Measurements from ENCODE around the gene PITPNB.

The PITPNB gene

DNA sequence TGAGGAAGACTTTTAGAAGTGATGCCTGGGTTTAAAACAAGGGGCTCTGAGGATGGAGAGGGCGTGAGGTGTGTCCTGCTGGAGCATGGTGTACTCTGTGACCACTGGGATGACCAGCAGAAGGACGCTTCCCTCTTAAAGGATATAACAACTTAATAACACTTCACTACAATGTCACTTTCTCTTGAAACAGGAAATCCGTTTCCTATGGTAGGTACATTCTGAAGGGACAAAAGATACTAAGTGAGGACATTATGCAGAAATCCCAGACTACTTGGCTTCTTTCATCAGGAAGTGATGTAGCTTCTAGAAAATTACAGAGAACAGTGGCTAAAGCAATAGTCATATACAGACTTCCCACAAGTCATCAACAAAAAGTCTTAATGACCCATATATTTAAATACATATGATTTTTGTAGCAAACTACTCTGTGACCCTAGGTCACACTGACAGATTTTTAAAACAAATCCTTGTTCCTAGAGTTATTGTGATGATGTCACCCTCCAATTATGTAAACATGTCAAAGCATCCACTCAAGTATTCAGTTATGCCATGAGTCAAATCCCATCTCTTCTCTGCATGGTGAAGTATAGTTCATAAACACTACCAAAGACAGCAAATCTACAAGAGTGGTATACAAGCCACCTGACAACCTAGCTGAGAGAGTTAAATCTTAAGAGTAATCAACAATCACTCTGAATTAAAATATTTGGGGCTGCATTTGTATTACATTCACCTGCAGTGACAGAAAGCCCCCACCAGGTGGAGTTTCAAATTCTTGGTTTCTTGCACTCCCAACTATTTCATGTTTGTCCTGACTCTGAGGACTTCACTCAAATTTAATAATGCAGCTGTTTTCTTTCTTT lies 32.8 kb downstream of the PITPNB start:
- in situ Hi-C loops (cut with HindIII; ENCODE audit: low sequenced_read_pairs): no loop called here
- no peak overlapping the region for H3K4me3 ChIP-seq (ENCODE audit: low read depth, low read length)

DNA sequence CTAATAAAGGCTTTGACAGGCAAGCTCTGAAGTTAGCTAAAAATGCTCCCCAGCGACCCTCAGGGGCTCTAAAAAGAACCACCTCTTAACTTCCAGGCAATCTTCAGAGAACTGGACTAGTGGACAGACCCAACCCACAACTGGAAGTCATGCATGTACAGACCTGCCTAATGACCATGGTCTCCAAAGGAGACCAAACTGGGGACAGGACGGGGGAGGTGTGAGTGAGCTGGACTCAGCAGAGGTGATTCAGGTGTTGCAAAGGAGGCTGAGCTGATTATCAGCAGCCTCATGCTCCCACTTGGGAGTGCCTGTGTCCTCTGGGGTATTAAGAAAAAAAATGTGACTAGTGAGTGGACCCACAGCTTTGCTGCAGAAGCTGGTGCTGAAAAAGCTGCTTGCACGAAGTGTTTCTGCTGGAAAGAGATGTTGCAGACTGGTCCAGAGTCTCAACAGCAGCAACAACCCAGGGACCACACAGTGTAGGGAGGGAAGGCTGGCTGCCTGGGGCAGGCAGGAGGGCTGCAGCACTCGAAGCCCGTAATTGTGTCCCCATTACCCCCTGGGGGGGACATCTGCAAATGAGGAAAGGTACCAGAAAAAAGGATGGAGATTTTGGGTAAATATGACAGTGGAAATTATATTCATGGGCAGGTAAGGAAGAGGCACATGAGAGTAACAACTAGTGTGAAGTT lies 35.3 kb downstream of the PITPNB start:
- in situ Hi-C loops (cut with HindIII; ENCODE audit: low sequenced_read_pairs): no loop called here
- DNase-seq (ENCODE audit: low read depth): no peak
- TF ChIP-seq, protein P1, sequence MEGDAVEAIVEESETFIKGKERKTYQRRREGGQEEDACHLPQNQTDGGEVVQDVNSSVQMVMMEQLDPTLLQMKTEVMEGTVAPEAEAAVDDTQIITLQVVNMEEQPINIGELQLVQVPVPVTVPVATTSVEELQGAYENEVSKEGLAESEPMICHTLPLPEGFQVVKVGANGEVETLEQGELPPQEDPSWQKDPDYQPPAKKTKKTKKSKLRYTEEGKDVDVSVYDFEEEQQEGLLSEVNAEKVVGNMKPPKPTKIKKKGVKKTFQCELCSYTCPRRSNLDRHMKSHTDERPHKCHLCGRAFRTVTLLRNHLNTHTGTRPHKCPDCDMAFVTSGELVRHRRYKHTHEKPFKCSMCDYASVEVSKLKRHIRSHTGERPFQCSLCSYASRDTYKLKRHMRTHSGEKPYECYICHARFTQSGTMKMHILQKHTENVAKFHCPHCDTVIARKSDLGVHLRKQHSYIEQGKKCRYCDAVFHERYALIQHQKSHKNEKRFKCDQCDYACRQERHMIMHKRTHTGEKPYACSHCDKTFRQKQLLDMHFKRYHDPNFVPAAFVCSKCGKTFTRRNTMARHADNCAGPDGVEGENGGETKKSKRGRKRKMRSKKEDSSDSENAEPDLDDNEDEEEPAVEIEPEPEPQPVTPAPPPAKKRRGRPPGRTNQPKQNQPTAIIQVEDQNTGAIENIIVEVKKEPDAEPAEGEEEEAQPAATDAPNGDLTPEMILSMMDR (IDR thresholded peaks at IDR 0.05; ENCODE audit: low read depth, low read length, missing control alignments): no peak
- no peak overlapping the region for H3K4me3 ChIP-seq (ENCODE audit: low read depth, low read length)

More for the DNA sequence above, 32.8 kb downstream of the PITPNB start:
- DNase-seq (ENCODE audit: low read depth): peak; percentile 19
- TF ChIP-seq, protein P1 (IDR thresholded peaks at IDR 0.05; ENCODE audit: low read depth, low read length, missing control alignments): peak; percentile 80

DNA sequence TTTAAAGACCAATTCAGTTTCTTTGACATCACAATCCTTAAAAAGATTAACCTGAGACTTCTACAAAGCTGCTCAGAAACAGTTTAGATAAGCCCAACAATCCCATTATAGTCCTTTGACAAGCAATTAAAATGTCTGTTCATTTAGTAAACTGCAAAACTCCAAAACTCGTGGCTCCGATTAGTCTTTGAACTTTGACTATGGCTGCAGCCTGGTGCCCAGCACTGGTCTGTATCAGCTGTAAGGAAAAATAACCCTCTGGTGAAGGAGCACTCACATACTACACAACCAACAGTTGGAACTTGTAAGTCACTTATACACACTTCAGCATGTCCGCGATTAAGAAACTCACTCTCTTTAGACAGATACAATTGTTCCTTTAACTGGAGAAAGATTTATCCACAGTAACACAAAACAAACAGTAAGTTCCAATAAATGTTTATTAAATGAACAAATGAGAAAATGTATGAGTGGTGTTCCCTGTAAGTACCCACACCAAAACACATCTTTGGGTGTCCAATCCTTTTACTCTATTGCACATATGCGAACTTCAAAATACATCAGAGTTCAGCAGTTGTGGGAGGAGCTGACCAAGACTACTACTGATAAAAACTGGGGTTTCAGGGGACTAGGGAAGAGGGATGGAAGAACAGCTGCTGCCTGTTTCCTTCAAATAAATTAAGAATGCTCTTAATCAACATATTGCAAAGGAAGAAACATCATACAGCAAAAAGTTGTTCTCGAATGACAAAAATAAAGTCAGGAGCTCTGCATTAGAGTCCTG lies 36.4 kb downstream of the PITPNB start:
- no peak for DNase-seq (ENCODE audit: low read depth)
- no peak overlapping the region for H3K4me3 ChIP-seq (ENCODE audit: low read depth, low read length)
- TF ChIP-seq, protein P1 (IDR thresholded peaks at IDR 0.05; ENCODE audit: low read depth, low read length, missing control alignments): no peak
- in situ Hi-C loops (cut with HindIII; ENCODE audit: low sequenced_read_pairs): no loop called here

DNA sequence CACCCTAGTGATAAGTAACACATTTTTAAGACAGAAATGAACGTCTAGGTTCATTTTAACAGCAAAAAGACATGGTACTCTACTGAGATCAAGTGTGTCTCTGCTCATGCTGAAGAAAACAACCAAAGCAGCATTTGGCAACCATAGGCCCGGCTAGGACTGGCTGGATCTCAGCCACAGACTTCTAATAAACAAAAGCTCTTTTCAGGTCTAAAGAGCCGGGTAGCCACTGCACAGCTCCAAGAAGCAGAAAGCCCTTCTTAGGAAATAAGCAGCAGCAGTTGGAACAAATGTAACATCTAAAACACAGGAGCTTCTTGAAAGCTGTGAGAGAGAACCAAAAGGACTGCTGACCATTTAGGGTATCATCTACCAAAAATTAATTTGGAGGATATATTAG lies 37.6 kb downstream of the PITPNB start:
- no peak overlapping the region for H3K4me3 ChIP-seq (ENCODE audit: low read depth, low read length)
- peak; percentile 44 for DNase-seq (ENCODE audit: low read depth)
- in situ Hi-C loops (cut with HindIII; ENCODE audit: low sequenced_read_pairs): no loop called here
- TF ChIP-seq, protein P1 (IDR thresholded peaks at IDR 0.05; ENCODE audit: low read depth, low read length, missing control alignments): no peak

DNA sequence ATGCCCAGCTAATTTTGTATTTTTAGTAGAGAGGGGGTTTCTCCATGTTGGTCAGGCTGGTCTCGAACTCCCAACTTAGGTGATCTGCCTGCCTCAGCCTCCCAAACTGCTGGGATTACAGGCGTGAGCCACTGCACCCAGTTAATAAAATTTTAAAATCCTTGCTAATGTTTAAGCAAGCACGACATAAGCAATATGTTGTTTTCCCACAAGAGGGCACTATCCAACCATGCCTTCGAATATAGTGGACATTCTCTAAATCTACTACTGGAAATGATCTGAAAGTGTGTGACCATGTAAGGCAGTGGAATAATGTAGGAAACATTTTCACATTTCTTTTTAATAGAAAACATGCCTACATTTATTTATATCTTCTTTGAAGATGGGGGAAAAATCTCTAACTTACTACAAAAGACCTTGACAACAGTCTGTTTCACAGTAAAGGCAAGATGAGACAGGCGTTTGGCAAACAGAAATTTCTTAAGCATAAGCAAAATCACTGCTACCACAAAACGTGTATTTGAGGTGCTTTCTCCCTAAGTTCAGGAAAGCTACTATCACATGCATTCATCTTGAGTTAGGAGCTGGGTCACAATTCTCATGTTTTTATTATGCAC lies 38.2 kb downstream of the PITPNB start:
- in situ Hi-C loops (cut with HindIII; ENCODE audit: low sequenced_read_pairs): no loop called here
- DNase-seq (ENCODE audit: low read depth): peak; percentile 72
- no peak overlapping the region for H3K4me3 ChIP-seq (ENCODE audit: low read depth, low read length)
- TF ChIP-seq, protein P1 (IDR thresholded peaks at IDR 0.05; ENCODE audit: low read depth, low read length, missing control alignments): peak; percentile 59

DNA sequence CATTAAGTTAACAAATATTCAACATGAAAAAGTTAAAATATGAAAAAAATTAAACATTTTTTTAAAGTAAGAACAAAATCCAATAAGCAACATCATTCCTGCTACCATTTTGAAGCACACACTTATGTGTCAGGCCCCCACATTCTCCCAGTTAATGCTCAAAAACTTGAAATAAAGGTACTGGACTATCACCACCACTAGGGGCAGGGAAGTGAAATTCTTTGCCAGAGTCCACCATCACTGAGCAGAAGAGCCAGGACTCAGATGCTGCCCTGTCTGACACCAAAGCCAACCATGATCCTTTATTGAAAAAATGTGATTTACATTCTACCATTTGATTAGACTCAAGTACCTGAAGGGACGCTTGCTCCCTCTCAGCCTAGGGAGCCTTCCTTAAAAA lies 39.1 kb downstream of the PITPNB start:
- DNase-seq (ENCODE audit: low read depth): peak; percentile 34
- TF ChIP-seq, protein P1 (IDR thresholded peaks at IDR 0.05; ENCODE audit: low read depth, low read length, missing control alignments): peak; percentile 71
- no peak overlapping the region for H3K4me3 ChIP-seq (ENCODE audit: low read depth, low read length)
- in situ Hi-C loops (cut with HindIII; ENCODE audit: low sequenced_read_pairs): no loop called here

Measured in astrocyte of the cerebellum (primary cell).